GM18502 (cell line): ENCODE data around the gene URI1.
A peak's percentile ranks its signal among the peaks of the same experiment; 100 is the strongest.

Experiments
- ATAC-seq: cut with Tn5 transposase; IDR thresholded peaks from one replicate; pipeline ENCODE4 v1.9.1; 2021; ENCODE audit warnings: mild to moderate bottlenecking; ENCODE audit not compliant: unreplicated experiment, poor library complexity

The URI1 gene

GRCh38 chr19:29966588-29967249, 24.7 kb downstream of the URI1 start:
- peak; percentile 48 for ATAC-seq

GRCh38 chr19:29967623-29968022, 25.6 kb downstream of the URI1 start:
- ATAC-seq, result no peak

- ATAC-seq, result no peak
These were observed 27.9 kb downstream of the URI1 start for GRCh38 chr19:29969891-29970290.

GRCh38 chr19:29971002-29971401, 29.0 kb downstream of the URI1 start:
- no peak for ATAC-seq

GRCh38 chr19:29971648-29972047, 29.6 kb downstream of the URI1 start:
- no peak for ATAC-seq

- ATAC-seq, result no peak
These were observed 32.7 kb downstream of the URI1 start for GRCh38 chr19:29974701-29975100.

GRCh38 chr19:29976151-29976943, 34.3 kb downstream of the URI1 start:
- ATAC-seq, result no peak

GRCh38 chr19:29978080-29978479, 36.0 kb downstream of the URI1 start:
- ATAC-seq, result no peak

- ATAC-seq, result no peak
These were observed 41.5 kb downstream of the URI1 start for GRCh38 chr19:29983568-29983967.

GRCh38 chr19:29985196-29985595, 43.2 kb downstream of the URI1 start:
- no peak for ATAC-seq

- no peak for ATAC-seq
These were observed 46.3 kb downstream of the URI1 start for GRCh38 chr19:29988351-29988750.

- no peak for ATAC-seq
These were observed 50.3 kb downstream of the URI1 start for GRCh38 chr19:29992233-29992867.

- no peak for ATAC-seq
These were observed 57.5 kb downstream of the URI1 start for GRCh38 chr19:29999490-29999889.

GRCh38 chr19:30000862-30001261, 58.8 kb downstream of the URI1 start:
- no peak for ATAC-seq

- ATAC-seq, result no peak
These were observed 59.3 kb downstream of the URI1 start for GRCh38 chr19:30001301-30001700.

- ATAC-seq, result no peak
These were observed 59.8 kb downstream of the URI1 start for GRCh38 chr19:30001791-30002190.

- no peak for ATAC-seq
These were observed 61.8 kb downstream of the URI1 start for GRCh38 chr19:30003866-30004265.

GRCh38 chr19:30004403-30004802, 62.4 kb downstream of the URI1 start:
- ATAC-seq, result no peak

GRCh38 chr19:30006207-30006606, 64.2 kb downstream of the URI1 start:
- no peak for ATAC-seq

- no peak for ATAC-seq
These were observed 66.1 kb downstream of the URI1 start for GRCh38 chr19:30008169-30008568.

GRCh38 chr19:30009013-30009412, 67.0 kb downstream of the URI1 start:
- ATAC-seq, result no peak
